HepG2 (cell line): ENCODE measurements around the gene BSN. TPM values are rescaled to one million over a fixed set of nuclear protein-coding genes. Genes with fewer than 3 reads are reported as not detected.
A peak's percentile ranks its signal among the peaks of the same experiment; 100 is the strongest.

Source experiments
- ADNP ChIP-seq: sonication (generic); formaldehyde crosslinking; IDR thresholded peaks from 2 replicates; pipeline ENCODE4 v1.4.0; 2020; ENCODE audit warnings: missing genetic modification reagents
- CEBPG ChIP-seq: IDR thresholded peaks from 2 replicates; pipeline ENCODE4 v1.6.1; 2016
- DNMT3B ChIP-seq: conservative IDR thresholded peaks from 2 replicates; pipeline ENCODE4 v1.6.1; 2016; ENCODE audit warnings: missing biosample characterization, control low read depth
- ERF ChIP-seq: IDR thresholded peaks from 2 replicates; pipeline ENCODE4 v1.6.1; 2018; ENCODE audit warnings: missing biosample characterization, missing genetic modification reagents
- FIP1L1 ChIP-seq: fragments of 200-400 bp; formaldehyde crosslinking; IDR thresholded peaks from 2 replicates; pipeline ENCODE4 v1.6.1; 2018; ENCODE audit warnings: low read depth, mild to moderate bottlenecking, low read length, moderate library complexity, borderline replicate concordance; ENCODE audit not compliant: insufficient read depth
- FOXJ3 ChIP-seq: sonication (generic); formaldehyde crosslinking; IDR thresholded peaks from 2 replicates; pipeline ENCODE4 v1.4.0; 2020; ENCODE audit warnings: missing genetic modification reagents, mild to moderate bottlenecking, borderline replicate concordance
- GABPB1 ChIP-seq: IDR thresholded peaks from 2 replicates; pipeline ENCODE4 v1.6.1; 2016; ENCODE audit warnings: mild to moderate bottlenecking, missing genetic modification reagents, moderate library complexity, missing compliant biosample characterization
- GATA4 ChIP-seq: sonication (generic); IDR thresholded peaks from 2 replicates; pipeline ENCODE4 v1.6.1; 2016; ENCODE audit warnings: antibody characterized with exemption, low read depth, borderline replicate concordance
- GTF3A ChIP-seq: sonication (generic); formaldehyde crosslinking; conservative IDR thresholded peaks from 2 replicates; pipeline ENCODE4 v1.4.0; 2020; ENCODE audit warnings: mild to moderate bottlenecking, missing genetic modification reagents
- KLF13 ChIP-seq: sonication (generic); formaldehyde crosslinking; IDR thresholded peaks from 2 replicates; pipeline ENCODE4 v1.4.0; 2020; ENCODE audit warnings: mild to moderate bottlenecking, missing genetic modification reagents
- PAWR ChIP-seq: sonication (generic); formaldehyde crosslinking; IDR thresholded peaks from 2 replicates; pipeline ENCODE4 v1.4.0; 2020; ENCODE audit warnings: missing genetic modification reagents, mild to moderate bottlenecking, borderline replicate concordance
- POLR2A ChIP-seq, 2 experiments: IDR thresholded peaks; 2 replicates each; pipeline ENCODE4 v1.6.1; 2011; ENCODE audit warnings: low read depth in 2 of 2, low read length in 2 of 2, mild to moderate bottlenecking in 1 of 2, moderate library complexity in 1 of 2; ENCODE audit not compliant: insufficient read depth in 1 of 2
- POLR2AphosphoS5 ChIP-seq: IDR thresholded peaks from 2 replicates; pipeline ENCODE4 v1.6.1; 2012; ENCODE audit warnings: low read depth, low read length
- RFXAP ChIP-seq: sonication (generic); formaldehyde crosslinking; IDR thresholded peaks from 2 replicates; pipeline ENCODE4 v1.4.0; 2020; ENCODE audit warnings: missing genetic modification reagents, borderline replicate concordance
- ZFP36L1 ChIP-seq: sonication (generic); formaldehyde crosslinking; IDR thresholded peaks from 2 replicates; pipeline ENCODE4 v1.8.0; 2022; ENCODE audit warnings: mild to moderate bottlenecking, missing genetic modification reagents, moderate library complexity
- ZNF326 ChIP-seq: sonication (generic); formaldehyde crosslinking; IDR thresholded peaks from 2 replicates; pipeline ENCODE4 v1.4.0; 2020; ENCODE audit warnings: missing genetic modification reagents, borderline replicate concordance
- ZNF337 ChIP-seq: sonication (generic); formaldehyde crosslinking; IDR thresholded peaks from 2 replicates; pipeline ENCODE4 v1.5.1; 2020; ENCODE audit warnings: missing genetic modification reagents, low read depth, mild to moderate bottlenecking, borderline replicate concordance
- ZNF563 ChIP-seq: sonication (generic); formaldehyde crosslinking; IDR thresholded peaks from 2 replicates; pipeline ENCODE4 v1.8.0; 2022; ENCODE audit warnings: mild to moderate bottlenecking, moderate library complexity, missing genetic modification reagents
- ZNF670 ChIP-seq: sonication (generic); formaldehyde crosslinking; IDR thresholded peaks from 2 replicates; pipeline ENCODE4 v1.8.0; 2022; ENCODE audit warnings: mild to moderate bottlenecking, missing genetic modification reagents, borderline replicate concordance
- ZNF792 ChIP-seq: IDR thresholded peaks from 2 replicates; pipeline ENCODE4 v1.6.1; 2016
- ZNF883 ChIP-seq: sonication (generic); formaldehyde crosslinking; IDR thresholded peaks from 2 replicates; pipeline ENCODE4 v1.5.1; 2020; ENCODE audit warnings: mild to moderate bottlenecking, missing genetic modification reagents; ENCODE audit errors: not compliant biosample characterization
- polyA plus RNA-seq, 8 experiments: library from polyadenylated mRNA; depleted of rRNA in 3 of 8; stranded (reverse) in 7 of 8; unstranded in 1 of 8; fragments of >200 nt; fragmentation: Illumina TruSeq in 4 of 8; extraction: Trizol in 4 of 8; gene quantifications; 2 replicates each; pipeline versions ENCODE4 v1.2.1 to v1.2.3, GENCODE V29; 2011 to 2016; ENCODE audit warnings: low read depth in 4 of 8, missing spikeins in 1 of 8, mixed read lengths in 1 of 8; ENCODE audit not compliant: insufficient read depth in 1 of 8
- total RNA-seq, 5 experiments: library from RNA; depleted of rRNA; stranded (reverse); fragments of >200 nt; fragmentation: Illumina TruSeq; extraction: Trizol; gene quantifications; 2 replicates each; pipeline ENCODE4 v1.2.3, GENCODE V29; 2016; ENCODE audit warnings: low read depth in 1 of 5
- TF ChIP-seq, protein P1 (sequence below): sonication (generic); formaldehyde crosslinking; conservative IDR thresholded peaks from 2 replicates; pipeline ENCODE4 v1.8.0; 2022; ENCODE audit warnings: low read depth, missing genetic modification reagents
- TF ChIP-seq, protein P2 (sequence below): sonication (generic); formaldehyde crosslinking; IDR thresholded peaks from 2 replicates; pipeline ENCODE4 v1.4.0; 2020; ENCODE audit warnings: mild to moderate bottlenecking, missing genetic modification reagents
- TF ChIP-seq, protein P3 (sequence below): IDR thresholded peaks from 2 replicates; pipeline ENCODE4 v1.6.1; 2016; ENCODE audit warnings: missing genetic modification reagents, missing compliant biosample characterization
- TF ChIP-seq, protein P4 (sequence below): sonication (generic); formaldehyde crosslinking; IDR thresholded peaks from 2 replicates; pipeline ENCODE4 v1.4.0; 2020; ENCODE audit warnings: mild to moderate bottlenecking, missing genetic modification reagents
- TF ChIP-seq, protein P5 (sequence below): sonication (generic); formaldehyde crosslinking; IDR thresholded peaks from 2 replicates; pipeline ENCODE4 v1.8.1; 2023; ENCODE audit warnings: mild to moderate bottlenecking, missing genetic modification reagents

The BSN gene
- total and polyA plus RNA-seq, 2 of the 13 experiments (the other 11 are each of a cell fraction or from before 2014, with no cell fraction given): 0.42 to 0.86 TPM

DNA sequence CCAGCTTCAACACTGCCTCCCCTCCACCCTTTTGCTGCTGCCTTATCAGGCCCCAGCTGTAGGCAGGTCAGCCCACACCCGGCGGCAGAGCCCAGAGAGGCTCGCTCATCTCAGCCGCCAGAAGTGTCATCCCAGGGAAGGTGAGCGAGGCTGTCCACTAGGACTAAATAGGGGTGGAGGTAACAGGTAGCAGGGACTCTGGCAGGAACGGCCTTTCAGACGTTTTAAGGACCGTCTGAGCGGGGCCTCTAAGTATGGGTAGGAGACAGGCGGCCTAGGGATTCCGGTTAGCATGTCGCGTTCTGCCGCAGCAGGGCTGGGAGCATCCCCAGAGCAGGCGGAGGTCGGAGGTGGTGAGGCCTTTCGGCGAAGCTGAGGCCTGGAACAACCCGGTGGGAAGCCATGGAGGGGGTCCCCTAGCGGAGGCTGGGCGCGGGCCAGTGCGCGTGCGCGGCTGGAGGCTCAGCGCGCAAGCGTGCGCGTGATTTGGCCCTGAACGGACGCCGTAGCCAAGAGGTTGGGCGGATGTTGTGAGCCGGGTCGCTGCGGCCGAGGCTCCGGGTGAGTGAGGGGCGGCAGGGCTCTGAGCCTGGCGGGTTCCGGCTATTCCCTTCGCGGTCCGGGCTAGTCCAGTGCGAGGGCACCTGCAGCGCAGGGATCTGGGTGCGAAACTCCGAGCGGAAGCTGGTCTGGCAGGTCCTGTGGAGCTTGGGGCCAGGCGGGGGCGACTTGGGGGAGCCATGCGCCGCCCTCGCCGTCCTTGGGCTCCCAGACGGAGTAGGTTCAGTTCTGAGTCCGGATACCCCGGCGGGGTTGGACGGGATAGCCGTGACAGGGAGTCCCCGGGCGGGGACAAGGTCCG lies 135.0 kb downstream of the BSN start, which contains the start of the genes MST1 and RNF123 (continued):
- TF ChIP-seq, protein P1, sequence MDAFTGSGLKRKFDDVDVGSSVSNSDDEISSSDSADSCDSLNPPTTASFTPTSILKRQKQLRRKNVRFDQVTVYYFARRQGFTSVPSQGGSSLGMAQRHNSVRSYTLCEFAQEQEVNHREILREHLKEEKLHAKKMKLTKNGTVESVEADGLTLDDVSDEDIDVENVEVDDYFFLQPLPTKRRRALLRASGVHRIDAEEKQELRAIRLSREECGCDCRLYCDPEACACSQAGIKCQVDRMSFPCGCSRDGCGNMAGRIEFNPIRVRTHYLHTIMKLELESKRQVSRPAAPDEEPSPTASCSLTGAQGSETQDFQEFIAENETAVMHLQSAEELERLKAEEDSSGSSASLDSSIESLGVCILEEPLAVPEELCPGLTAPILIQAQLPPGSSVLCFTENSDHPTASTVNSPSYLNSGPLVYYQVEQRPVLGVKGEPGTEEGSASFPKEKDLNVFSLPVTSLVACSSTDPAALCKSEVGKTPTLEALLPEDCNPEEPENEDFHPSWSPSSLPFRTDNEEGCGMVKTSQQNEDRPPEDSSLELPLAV (CRISPR knock-in tag): no peak
- TF ChIP-seq, protein P2, sequence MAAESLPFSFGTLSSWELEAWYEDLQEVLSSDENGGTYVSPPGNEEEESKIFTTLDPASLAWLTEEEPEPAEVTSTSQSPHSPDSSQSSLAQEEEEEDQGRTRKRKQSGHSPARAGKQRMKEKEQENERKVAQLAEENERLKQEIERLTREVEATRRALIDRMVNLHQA (CRISPR knock-in tag): no peak
- TF ChIP-seq RFXAP (CRISPR knock-in tag) (no peak), POLR2A (IDR thresholded peaks at IDR 0.05; ENCODE audit: insufficient read depth in 1 of 2, low read depth in 2 of 2, low read length in 2 of 2) (peak; percentile 59 to 72; a peak in 3 of 4 replicates), ZNF883 (no peak), POLR2AphosphoS5 (peak; percentile 67), ZNF792 (CRISPR knock-in tag) (no peak), DNMT3B (0 out of 2 replicates have a peak, but pooled peaks have one; percentile 21), GABPB1 (CRISPR knock-in tag) (peak; percentile 98), ZNF563 (CRISPR knock-in tag) (0 out of 2 replicates have a peak, but pooled peaks have one; percentile 21), KLF13 (CRISPR knock-in tag) (no peak), CEBPG (no peak), ERF (CRISPR knock-in tag) (peak; percentile 74), ZNF326 (peak; percentile 62; the same call in 1 of the 2 replicates), ZNF337 (CRISPR knock-in tag) (no peak), ADNP (CRISPR knock-in tag) (no peak), FIP1L1 (no peak), GTF3A (0 out of 2 replicates have a peak, but pooled peaks have one; percentile 53), PAWR (no peak), ZNF670 (peak; percentile 89; the same call in 1 of the 2 replicates), ZFP36L1 (no peak), FOXJ3 (CRISPR knock-in tag) (0 out of 2 replicates have a peak, but pooled peaks have one; percentile 40), GATA4 (no peak)
- TF ChIP-seq, protein P3, sequence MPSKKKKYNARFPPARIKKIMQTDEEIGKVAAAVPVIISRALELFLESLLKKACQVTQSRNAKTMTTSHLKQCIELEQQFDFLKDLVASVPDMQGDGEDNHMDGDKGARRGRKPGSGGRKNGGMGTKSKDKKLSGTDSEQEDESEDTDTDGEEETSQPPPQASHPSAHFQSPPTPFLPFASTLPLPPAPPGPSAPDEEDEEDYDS (CRISPR knock-in tag): peak; percentile 50; the same call in 1 of the 2 replicates
- TF ChIP-seq, protein P4, sequence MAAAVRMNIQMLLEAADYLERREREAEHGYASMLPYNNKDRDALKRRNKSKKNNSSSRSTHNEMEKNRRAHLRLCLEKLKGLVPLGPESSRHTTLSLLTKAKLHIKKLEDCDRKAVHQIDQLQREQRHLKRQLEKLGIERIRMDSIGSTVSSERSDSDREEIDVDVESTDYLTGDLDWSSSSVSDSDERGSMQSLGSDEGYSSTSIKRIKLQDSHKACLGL (CRISPR knock-in tag): 0 out of 2 replicates have a peak, but pooled peaks have one; percentile 51
- TF ChIP-seq, protein P5, sequence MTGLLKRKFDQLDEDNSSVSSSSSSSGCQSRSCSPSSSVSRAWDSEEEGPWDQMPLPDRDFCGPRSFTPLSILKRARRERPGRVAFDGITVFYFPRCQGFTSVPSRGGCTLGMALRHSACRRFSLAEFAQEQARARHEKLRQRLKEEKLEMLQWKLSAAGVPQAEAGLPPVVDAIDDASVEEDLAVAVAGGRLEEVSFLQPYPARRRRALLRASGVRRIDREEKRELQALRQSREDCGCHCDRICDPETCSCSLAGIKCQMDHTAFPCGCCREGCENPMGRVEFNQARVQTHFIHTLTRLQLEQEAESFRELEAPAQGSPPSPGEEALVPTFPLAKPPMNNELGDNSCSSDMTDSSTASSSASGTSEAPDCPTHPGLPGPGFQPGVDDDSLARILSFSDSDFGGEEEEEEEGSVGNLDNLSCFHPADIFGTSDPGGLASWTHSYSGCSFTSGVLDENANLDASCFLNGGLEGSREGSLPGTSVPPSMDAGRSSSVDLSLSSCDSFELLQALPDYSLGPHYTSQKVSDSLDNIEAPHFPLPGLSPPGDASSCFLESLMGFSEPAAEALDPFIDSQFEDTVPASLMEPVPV (CRISPR knock-in tag): peak; percentile 77
